ENCODE results near the gene IRAK4. TPM values are rescaled to one million over a fixed set of nuclear protein-coding genes. Genes with fewer than 3 reads are reported as not detected.

The IRAK4 gene
- total RNA-seq, 1 donor from 2014 or later, result 17.3 TPM

DNA sequence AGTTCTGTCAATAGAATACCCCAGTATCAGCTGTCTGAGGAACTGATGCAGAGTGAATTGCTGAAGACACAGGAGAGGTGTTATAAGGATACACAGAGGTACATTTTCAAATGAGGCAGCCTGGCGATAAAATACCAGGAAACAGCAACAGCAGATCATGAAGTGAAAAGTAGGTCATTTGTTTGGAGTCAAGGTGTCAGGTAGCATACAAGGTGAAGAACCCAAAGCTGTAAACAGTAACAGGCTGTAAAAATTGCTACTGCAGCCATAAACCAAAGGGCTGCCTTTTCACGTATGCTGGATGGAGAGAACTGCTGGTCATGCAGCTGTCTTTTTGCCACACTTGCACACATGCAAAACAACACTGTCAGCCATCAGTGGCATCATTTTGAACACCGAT lies 56.7 kb downstream of the IRAK4 start:
- H3K4me3 Mint-ChIP-seq (ENCODE audit: unreplicated experiment), result no peak overlapping the region
- no peaks in the 10 kb centered on the region for H3K4me1 Mint-ChIP-seq (ENCODE audit: unreplicated experiment)
- no peak for DNase-seq (ENCODE audit: low spot score)
- H3K27ac Mint-ChIP-seq (ENCODE audit: unreplicated experiment), result no peak overlapping the region
- H3K9me3 Mint-ChIP-seq (ENCODE audit: unreplicated experiment), result no peaks in the 10 kb centered on the region
- no peaks in the 10 kb centered on the region for H3K27me3 Mint-ChIP-seq (ENCODE audit: unreplicated experiment)
- H3K36me3 Mint-ChIP-seq (ENCODE audit: low read depth, unreplicated experiment), result no peaks in the 10 kb centered on the region
- TF ChIP-seq, protein P1, sequence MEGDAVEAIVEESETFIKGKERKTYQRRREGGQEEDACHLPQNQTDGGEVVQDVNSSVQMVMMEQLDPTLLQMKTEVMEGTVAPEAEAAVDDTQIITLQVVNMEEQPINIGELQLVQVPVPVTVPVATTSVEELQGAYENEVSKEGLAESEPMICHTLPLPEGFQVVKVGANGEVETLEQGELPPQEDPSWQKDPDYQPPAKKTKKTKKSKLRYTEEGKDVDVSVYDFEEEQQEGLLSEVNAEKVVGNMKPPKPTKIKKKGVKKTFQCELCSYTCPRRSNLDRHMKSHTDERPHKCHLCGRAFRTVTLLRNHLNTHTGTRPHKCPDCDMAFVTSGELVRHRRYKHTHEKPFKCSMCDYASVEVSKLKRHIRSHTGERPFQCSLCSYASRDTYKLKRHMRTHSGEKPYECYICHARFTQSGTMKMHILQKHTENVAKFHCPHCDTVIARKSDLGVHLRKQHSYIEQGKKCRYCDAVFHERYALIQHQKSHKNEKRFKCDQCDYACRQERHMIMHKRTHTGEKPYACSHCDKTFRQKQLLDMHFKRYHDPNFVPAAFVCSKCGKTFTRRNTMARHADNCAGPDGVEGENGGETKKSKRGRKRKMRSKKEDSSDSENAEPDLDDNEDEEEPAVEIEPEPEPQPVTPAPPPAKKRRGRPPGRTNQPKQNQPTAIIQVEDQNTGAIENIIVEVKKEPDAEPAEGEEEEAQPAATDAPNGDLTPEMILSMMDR (IDR thresholded peaks at IDR 0.05; ENCODE audit: unreplicated experiment), result no peak

DNA sequence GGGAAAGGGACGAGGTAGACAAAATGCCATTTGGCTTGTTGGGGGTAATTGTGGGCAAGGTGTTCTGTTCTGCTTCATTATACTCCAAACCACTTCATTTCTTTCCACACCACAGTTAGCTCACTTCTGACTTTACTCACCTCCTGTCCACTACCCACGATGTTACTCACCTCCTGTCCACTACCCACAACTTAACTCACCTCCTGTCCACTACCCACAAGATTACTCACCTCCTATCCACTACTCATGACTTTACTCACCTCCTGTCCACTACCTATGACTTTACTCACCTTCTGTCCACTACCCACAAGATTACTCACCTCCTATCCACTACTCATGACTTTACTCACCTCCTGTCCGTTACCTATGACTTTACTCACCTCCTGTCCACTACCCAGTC lies 57.4 kb downstream of the IRAK4 start:
- TF ChIP-seq, protein P1 (IDR thresholded peaks at IDR 0.05; ENCODE audit: unreplicated experiment), result no peak
- Mint-ChIP-seq H3K36me3 (ENCODE audit: low read depth, unreplicated experiment) (no peaks in the 10 kb centered on the region), H3K9me3 (ENCODE audit: unreplicated experiment) (no peaks in the 10 kb centered on the region), H3K27ac (ENCODE audit: unreplicated experiment) (no peak overlapping the region), H3K4me3 (ENCODE audit: unreplicated experiment) (no peak overlapping the region), H3K27me3 (ENCODE audit: unreplicated experiment) (no peaks in the 10 kb centered on the region), H3K4me1 (ENCODE audit: unreplicated experiment) (no peaks in the 10 kb centered on the region)
- DNase-seq (ENCODE audit: low spot score), result no peak

DNA sequence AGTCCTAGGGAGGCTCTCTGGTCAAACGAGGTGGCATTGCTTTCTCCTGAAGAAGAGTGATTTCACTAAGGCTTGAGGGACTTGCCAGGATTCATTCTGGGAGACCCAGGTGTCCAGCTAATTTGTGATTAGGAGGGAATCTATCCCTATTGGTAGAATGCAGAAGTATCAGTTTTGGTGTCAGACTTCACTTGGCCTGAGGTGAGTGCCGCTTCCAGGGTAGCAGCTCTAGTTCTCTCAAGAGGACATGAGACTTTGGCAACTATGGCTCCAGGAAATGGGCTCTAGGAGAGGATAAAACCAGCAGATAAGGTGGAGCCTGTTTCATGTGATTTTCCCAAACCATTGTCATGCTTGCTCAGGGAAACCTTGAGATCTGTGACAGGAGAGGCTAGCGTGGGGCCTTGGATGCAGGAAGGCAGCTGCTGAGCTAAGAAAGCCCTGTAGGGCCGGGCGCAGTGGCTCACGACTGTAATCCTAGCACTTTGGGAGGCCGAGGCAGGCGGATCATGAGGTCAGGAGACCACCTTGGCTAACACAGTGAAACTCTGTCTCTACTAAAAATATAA lies 65.5 kb downstream of the IRAK4 start:
- Mint-ChIP-seq H3K27me3 (ENCODE audit: unreplicated experiment) (no peaks in the 10 kb centered on the region), H3K4me1 (ENCODE audit: unreplicated experiment) (no peaks in the 10 kb centered on the region), H3K9me3 (ENCODE audit: unreplicated experiment) (no peaks in the 10 kb centered on the region), H3K36me3 (ENCODE audit: low read depth, unreplicated experiment) (no peaks in the 10 kb centered on the region), H3K4me3 (ENCODE audit: unreplicated experiment) (no peak overlapping the region), H3K27ac (ENCODE audit: unreplicated experiment) (no peak overlapping the region)
- TF ChIP-seq, protein P1 (IDR thresholded peaks at IDR 0.05; ENCODE audit: unreplicated experiment), result no peak
- no peak for DNase-seq (ENCODE audit: low spot score)

DNA sequence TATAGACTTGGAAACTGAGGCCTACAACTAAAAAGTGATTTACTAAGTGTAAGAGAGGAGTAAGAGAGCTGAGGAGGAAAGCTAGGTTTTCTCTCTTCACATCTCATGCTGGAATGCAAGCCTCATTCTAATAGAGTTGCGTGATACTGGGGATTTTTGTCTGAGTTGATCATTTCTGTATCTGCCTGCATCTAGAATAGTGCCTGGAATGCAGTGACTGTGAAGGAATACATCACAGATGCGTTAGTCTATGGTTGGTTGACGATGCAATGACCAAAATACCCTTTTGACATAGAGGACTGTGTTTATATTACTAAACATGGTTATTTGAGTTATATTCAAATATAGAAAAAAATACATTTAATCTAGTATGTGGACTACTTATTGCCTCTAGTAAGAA lies 67.9 kb downstream of the IRAK4 start:
- no peaks in the 10 kb centered on the region for H3K4me1 Mint-ChIP-seq (ENCODE audit: unreplicated experiment)

DNA sequence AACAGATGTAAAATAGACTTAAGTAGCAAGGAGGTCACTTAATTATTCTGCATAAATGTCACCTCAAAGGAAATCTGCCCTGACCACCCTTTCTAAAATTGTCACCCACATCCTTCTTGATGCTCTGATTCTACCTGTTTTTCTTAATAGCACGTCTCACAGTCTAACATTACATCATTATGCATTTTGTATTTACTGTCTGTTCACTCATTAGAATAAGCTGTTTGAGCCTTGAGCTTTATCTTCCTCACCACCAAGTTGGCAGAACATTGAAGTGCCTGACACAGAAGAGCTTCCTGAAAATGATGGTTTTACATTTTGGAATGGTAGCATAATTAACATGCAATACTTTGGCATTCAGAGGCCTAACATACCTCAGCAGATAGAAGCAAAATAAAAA lies 68.3 kb downstream of the IRAK4 start:
- no peaks in the 10 kb centered on the region for H3K4me1 Mint-ChIP-seq (ENCODE audit: unreplicated experiment)
- no peak overlapping the region for H3K4me3 Mint-ChIP-seq (ENCODE audit: unreplicated experiment)
- TF ChIP-seq, protein P1 (IDR thresholded peaks at IDR 0.05; ENCODE audit: unreplicated experiment), result no peak
- H3K9me3 Mint-ChIP-seq (ENCODE audit: unreplicated experiment), result no peaks in the 10 kb centered on the region
- no peak for DNase-seq (ENCODE audit: low spot score)
- H3K36me3 Mint-ChIP-seq (ENCODE audit: low read depth, unreplicated experiment), result no peaks in the 10 kb centered on the region
- peaks cover 2% of the 10 kb centered on the region for H3K27me3 Mint-ChIP-seq (ENCODE audit: unreplicated experiment)
- H3K27ac Mint-ChIP-seq (ENCODE audit: unreplicated experiment), result no peak overlapping the region

More for the DNA sequence above, 67.9 kb downstream of the IRAK4 start:
- no peak for DNase-seq (ENCODE audit: low spot score)
- Mint-ChIP-seq H3K4me3 (ENCODE audit: unreplicated experiment) (no peak overlapping the region), H3K27me3 (ENCODE audit: unreplicated experiment) (peaks cover 2% of the 10 kb centered on the region), H3K9me3 (ENCODE audit: unreplicated experiment) (no peaks in the 10 kb centered on the region), H3K27ac (ENCODE audit: unreplicated experiment) (no peak overlapping the region), H3K36me3 (ENCODE audit: low read depth, unreplicated experiment) (no peaks in the 10 kb centered on the region)
- TF ChIP-seq, protein P1 (IDR thresholded peaks at IDR 0.05; ENCODE audit: unreplicated experiment), result no peak
